Liver (tissue), 9 donors: Measurements from ENCODE around the gene SNX20. TPM values are rescaled to one million over a fixed set of nuclear protein-coding genes. Genes with fewer than 3 reads are reported as not detected.
A peak's percentile ranks its signal among the peaks of the same experiment; 100 is the strongest.

Experiments
- DNase-seq: peaks from one replicate; pipeline ENCODE4 v3.0.0-alpha.2; 2017; ENCODE audit warnings: low spot score
- H3K27ac ChIP-seq, 2 donors: one replicate each; pipeline ENCODE4 v1.7.0; 2013; ENCODE audit warnings: inconsistent platforms in 2 of 2, low read length in 2 of 2, control low read depth in 1 of 2, low read depth in 1 of 2, mild to moderate bottlenecking in 1 of 2
- H3K27me3 ChIP-seq, 4 donors: one replicate each; pipeline versions ENCODE4 v1.6.1 to v1.7.0; 2013; ENCODE audit warnings: low read length in 3 of 4, inconsistent platforms in 1 of 4, mild to moderate bottlenecking in 1 of 4, moderate library complexity in 1 of 4; ENCODE audit not compliant: control insufficient read depth in 4 of 4, insufficient read depth in 4 of 4
- H3K36me3 ChIP-seq, 4 donors: one replicate each; pipeline versions ENCODE4 v1.6.1 to v1.7.0; 2013; ENCODE audit warnings: low read length in 3 of 4, mild to moderate bottlenecking in 3 of 4, low read depth in 1 of 4, moderate library complexity in 1 of 4; ENCODE audit not compliant: control insufficient read depth in 4 of 4, insufficient read depth in 3 of 4
- H3K4me1 ChIP-seq, 4 donors: one replicate each; pipeline versions ENCODE4 v1.6.1 to v1.7.0; 2013; ENCODE audit warnings: low read length in 3 of 4, mild to moderate bottlenecking in 3 of 4, moderate library complexity in 1 of 4; ENCODE audit not compliant: control insufficient read depth in 4 of 4, insufficient read depth in 4 of 4
- H3K4me3 ChIP-seq, 3 donors: one replicate each; pipeline versions ENCODE4 v1.6.1 to v1.7.0; 2013; ENCODE audit warnings: low read length in 3 of 3, control low read depth in 1 of 3, low read depth in 1 of 3, mild to moderate bottlenecking in 1 of 3
- H3K9ac ChIP-seq, 2 donors: one replicate each; pipeline ENCODE4 v1.7.0; 2013; ENCODE audit warnings: low read length in 2 of 2, mild to moderate bottlenecking in 2 of 2, moderate library complexity in 2 of 2, control low read depth in 1 of 2, low read depth in 1 of 2
- H3K9me3 ChIP-seq, 4 donors: one replicate each; pipeline versions ENCODE4 v1.6.1 to v1.7.0; 2013; ENCODE audit warnings: low read length in 3 of 4; ENCODE audit not compliant: control insufficient read depth in 4 of 4
- CTCF ChIP-seq: fragments of 150-350 bp; IDR thresholded peaks from 2 replicates; pipeline ENCODE4 v1.5.1; 2017; ENCODE audit warnings: improper control_type of control experiment, low read depth, low read length; ENCODE audit not compliant: missing input control
- EGR1 ChIP-seq, 2 donors: IDR thresholded peaks; 2 replicates each; pipeline ENCODE4 v1.6.1; 2016 to 2018; ENCODE audit warnings: antibody characterized with exemption in 2 of 2, low read depth in 2 of 2
- FOXA1 ChIP-seq: IDR thresholded peaks from 2 replicates; pipeline ENCODE4 v1.6.1; 2016; ENCODE audit warnings: antibody characterized with exemption
- FOXA2 ChIP-seq: IDR thresholded peaks from 2 replicates; pipeline ENCODE4 v1.6.1; 2016; ENCODE audit warnings: antibody characterized with exemption
- GABPA ChIP-seq, 2 donors: IDR thresholded peaks in 1 of 2; conservative IDR thresholded peaks in 1 of 2; 2 replicates each; pipeline ENCODE4 v1.6.1; 2016; ENCODE audit warnings: antibody characterized with exemption in 2 of 2, mild to moderate bottlenecking in 1 of 2, moderate library complexity in 1 of 2
- HNF4G ChIP-seq: IDR thresholded peaks from 2 replicates; pipeline ENCODE4 v1.6.1; 2016; ENCODE audit warnings: antibody characterized with exemption
- JUND ChIP-seq, 2 donors: IDR thresholded peaks; 2 replicates each; pipeline ENCODE4 v1.6.1; 2016; ENCODE audit warnings: antibody characterized with exemption in 2 of 2
- RAD21 ChIP-seq, 2 donors: IDR thresholded peaks; 2 replicates each; pipeline ENCODE4 v1.6.1; 2016; ENCODE audit warnings: antibody characterized with exemption in 2 of 2, mild to moderate bottlenecking in 2 of 2
- REST ChIP-seq: IDR thresholded peaks from 2 replicates; pipeline ENCODE4 v1.6.1; 2016; ENCODE audit warnings: antibody characterized with exemption, mild to moderate bottlenecking
- RXRA ChIP-seq, 2 donors: IDR thresholded peaks; 2 replicates each; pipeline ENCODE4 v1.6.1; 2017 to 2018; ENCODE audit warnings: antibody characterized with exemption in 2 of 2, mild to moderate bottlenecking in 1 of 2
- SP1 ChIP-seq: IDR thresholded peaks from 2 replicates; pipeline ENCODE4 v1.6.1; 2018; ENCODE audit warnings: antibody characterized with exemption, mild to moderate bottlenecking
- TAF1 ChIP-seq: conservative IDR thresholded peaks from 2 replicates; pipeline ENCODE4 v1.6.1; 2016; ENCODE audit warnings: antibody characterized with exemption, mild to moderate bottlenecking
- YY1 ChIP-seq: IDR thresholded peaks from 2 replicates; pipeline ENCODE4 v1.6.1; 2016; ENCODE audit warnings: antibody characterized with exemption, mild to moderate bottlenecking
- WGBS: extraction: QIAGEN DNeasy Blood & Tissue Kit; methylation state at CpG from one replicate; pipeline ENCODE4 v1.1.7; 2013; 5-methylcytosine and 5-hydroxymethylcytosine counted together
- polyA plus RNA-seq, 2 donors: library from polyadenylated mRNA; stranded (reverse) in 1 of 2; unstranded in 1 of 2; fragments of 200-250 nt in 1 of 2; fragments of >200 nt in 1 of 2; fragmentation: Nextera tagmentation in 1 of 2; extraction: Ambion mirVana in 1 of 2; gene quantifications; one replicate each; pipeline versions ENCODE4 v1.2.1 to v1.2.3, GENCODE V29; 2013 to 2015
- total RNA-seq, 2 donors: library from RNA; depleted of rRNA; stranded (reverse); fragments of >200 nt; gene quantifications; one replicate each; pipeline ENCODE4 v1.2.3, GENCODE V29; 2014
- TF ChIP-seq, protein P1 (sequence below): IDR thresholded peaks from 2 replicates; pipeline ENCODE4 v1.6.1; 2016; ENCODE audit warnings: antibody characterized with exemption
- TF ChIP-seq, protein P2 (sequence below): IDR thresholded peaks from 2 replicates; pipeline ENCODE4 v1.6.1; 2016; ENCODE audit warnings: antibody characterized with exemption
- TF ChIP-seq, protein P3 (sequence below): IDR thresholded peaks from 2 replicates; pipeline ENCODE4 v1.6.1; 2016; ENCODE audit warnings: antibody characterized with exemption
- donor health status: healthy.
- donor health status: healthy.
- donor health status: healthy.
- donor health status: healthy.
- donor health status: healthy.

SNX20 gene
- total and polyA plus RNA-seq, 4 donors, result 0.40 to 3.5 (median 0.98) TPM

- Histone ChIP-seq H3K9me3 (no peaks in the 10 kb centered on the region), H3K4me3 (no peak overlapping the region), H3K9ac (no peak overlapping the region), H3K27ac (peak overlapping the region in 1 of 2 donors; percentile 96), H3K27me3 (no peaks in the 10 kb centered on the region), H3K36me3 (no peaks in the 10 kb centered on the region), H3K4me1 (peaks cover 6 to 45% (median 24%) of the 10 kb centered on the region in 4 donors)
- no peak for TF ChIP-seq RAD21 (IDR thresholded peaks at IDR 0.05)
- WGBS, result 95% methylated on average over 2 of the region's 2 CpGs
- no peak for DNase-seq
Measured at GRCh38 chr16:50694206-50694605, 13.1 kb upstream of the SNX20 start.

GRCh38 chr16:50692999-50693781 lies 12.1 kb upstream of the SNX20 start, which contains the start of gene NOD2:
NOD2 (plus strand) TSS chr16:50693606; CDS start chr16:50699496, 5,890 bp downstream.
- Histone ChIP-seq H3K36me3 (no peaks in the 10 kb centered on the region), H3K27me3 (no peaks in the 10 kb centered on the region), H3K27ac (peak within 1 kb of the TSS in 1 of 2 donors; percentile 96), H3K4me3 (peak within 1 kb of the TSS; percentile 13 to 50 (median 43)), H3K9ac (peak within 1 kb of the TSS in 1 of 2 donors; percentile 67), H3K9me3 (no peaks in the 10 kb centered on the region), H3K4me1 (peaks cover 6 to 41% (median 22%) of the 10 kb centered on the region in 4 donors)
- TF ChIP-seq HNF4G (no peak), EGR1 (IDR thresholded peaks at IDR 0.05; ENCODE audit: low read depth in 2 of 2) (no peak), SP1 (no peak), GABPA (IDR thresholded peaks at IDR 0.05 in 1 of 2, conservative IDR thresholded peaks at IDR 0.05 in 1 of 2) (no peak), CTCF (no peak), YY1 (no peak)
- WGBS, result 20% methylated on average over 56 of the region's 56 CpGs
- no peak for DNase-seq

- Histone ChIP-seq H3K9ac (no peak overlapping the region), H3K4me3 (no peak overlapping the region), H3K9me3 (no peaks in the 10 kb centered on the region), H3K27ac (no peak overlapping the region), H3K4me1 (peaks cover 6 to 36% (median 20%) of the 10 kb centered on the region in 4 donors), H3K36me3 (no peaks in the 10 kb centered on the region), H3K27me3 (no peaks in the 10 kb centered on the region)
- TF ChIP-seq, protein P1, sequence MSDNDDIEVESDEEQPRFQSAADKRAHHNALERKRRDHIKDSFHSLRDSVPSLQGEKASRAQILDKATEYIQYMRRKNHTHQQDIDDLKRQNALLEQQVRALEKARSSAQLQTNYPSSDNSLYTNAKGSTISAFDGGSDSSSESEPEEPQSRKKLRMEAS, result no peak
- no peak for TF ChIP-seq RAD21 (IDR thresholded peaks at IDR 0.05)
- no peak for TF ChIP-seq REST
- TF ChIP-seq JUND (IDR thresholded peaks at IDR 0.05), result no peak
- no peak for TF ChIP-seq CTCF
- TF ChIP-seq TAF1, result no peak
- no peak for TF ChIP-seq HNF4G
- TF ChIP-seq FOXA1, result no peak
- no peak for TF ChIP-seq SP1
- no peak for TF ChIP-seq GABPA (IDR thresholded peaks at IDR 0.05 in 1 of 2, conservative IDR thresholded peaks at IDR 0.05 in 1 of 2)
- TF ChIP-seq, protein P2, sequence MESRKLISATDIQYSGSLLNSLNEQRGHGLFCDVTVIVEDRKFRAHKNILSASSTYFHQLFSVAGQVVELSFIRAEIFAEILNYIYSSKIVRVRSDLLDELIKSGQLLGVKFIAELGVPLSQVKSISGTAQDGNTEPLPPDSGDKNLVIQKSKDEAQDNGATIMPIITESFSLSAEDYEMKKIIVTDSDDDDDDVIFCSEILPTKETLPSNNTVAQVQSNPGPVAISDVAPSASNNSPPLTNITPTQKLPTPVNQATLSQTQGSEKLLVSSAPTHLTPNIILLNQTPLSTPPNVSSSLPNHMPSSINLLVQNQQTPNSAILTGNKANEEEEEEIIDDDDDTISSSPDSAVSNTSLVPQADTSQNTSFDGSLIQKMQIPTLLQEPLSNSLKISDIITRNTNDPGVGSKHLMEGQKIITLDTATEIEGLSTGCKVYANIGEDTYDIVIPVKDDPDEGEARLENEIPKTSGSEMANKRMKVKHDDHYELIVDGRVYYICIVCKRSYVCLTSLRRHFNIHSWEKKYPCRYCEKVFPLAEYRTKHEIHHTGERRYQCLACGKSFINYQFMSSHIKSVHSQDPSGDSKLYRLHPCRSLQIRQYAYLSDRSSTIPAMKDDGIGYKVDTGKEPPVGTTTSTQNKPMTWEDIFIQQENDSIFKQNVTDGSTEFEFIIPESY, result no peak
- no peak for TF ChIP-seq YY1
- TF ChIP-seq EGR1 (IDR thresholded peaks at IDR 0.05; ENCODE audit: low read depth in 2 of 2), result no peak
- TF ChIP-seq RXRA (IDR thresholded peaks at IDR 0.05), result no peak
- no peak for TF ChIP-seq FOXA2
- TF ChIP-seq, protein P3, sequence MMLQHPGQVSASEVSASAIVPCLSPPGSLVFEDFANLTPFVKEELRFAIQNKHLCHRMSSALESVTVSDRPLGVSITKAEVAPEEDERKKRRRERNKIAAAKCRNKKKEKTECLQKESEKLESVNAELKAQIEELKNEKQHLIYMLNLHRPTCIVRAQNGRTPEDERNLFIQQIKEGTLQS, result no peak
- no peak for DNase-seq
- 93% methylated on average over 4 of the region's 4 CpGs for WGBS
Measured at GRCh38 chr16:50692644-50692998, 11.5 kb upstream of the SNX20 start.
